Cardiac muscle cell (in vitro differentiated cells and primary cell): Measurements from ENCODE around the gene PLEKHG4. TPM values are rescaled to one million over a fixed set of nuclear protein-coding genes. Genes with fewer than 3 reads are reported as not detected.

Experiments
- DNase-seq, 2 donors: peaks; one replicate each; pipeline versions ENCODE4 v3.0.0 to v3.0.0-alpha.2; 2010 to 2017; ENCODE audit warnings: low read depth in 1 of 2, low spot score in 1 of 2
- H3K27ac ChIP-seq: fragments of 200-600 bp; sonication (generic); 2 replicates; pipeline ENCODE4 v1.5.1; 2016
- H3K27me3 ChIP-seq: fragments of 200-600 bp; sonication (generic); 2 replicates; pipeline ENCODE4 v1.6.0; 2016; ENCODE audit warnings: control low read depth
- H3K36me3 ChIP-seq: fragments of 200-600 bp; sonication (generic); 2 replicates; pipeline ENCODE4 v1.5.1; 2016; ENCODE audit warnings: control low read depth
- H3K4me1 ChIP-seq: fragments of 200-600 bp; sonication (generic); 2 replicates; pipeline ENCODE4 v1.8.1; 2017; ENCODE audit warnings: low read depth, mild to moderate bottlenecking, mixed run types
- H3K4me3 ChIP-seq: fragments of 200-600 bp; sonication (generic); 2 replicates; pipeline ENCODE4 v1.5.1; 2016; ENCODE audit warnings: mild to moderate bottlenecking
- H3K9me3 ChIP-seq: fragments of 200-600 bp; sonication (generic); 2 replicates; pipeline ENCODE4 v1.5.1; 2017; ENCODE audit warnings: low read depth, mild to moderate bottlenecking, control low read depth
- polyA plus RNA-seq: library from polyadenylated mRNA; unstranded; fragments of >200 nt; fragmentation: Nextera tagmentation; extraction: Ambion mirVana; gene quantifications from 2 replicates; pipeline ENCODE4 v1.2.1, GENCODE V29; 2016
- total RNA-seq: library from RNA; depleted of rRNA; stranded (reverse); fragments of >200 nt; gene quantifications from 2 replicates; pipeline ENCODE4 v1.2.3, GENCODE V29; 2016
- TF ChIP-seq, protein P1 (sequence below): IDR thresholded peaks from 2 replicates; pipeline ENCODE4 v1.5.1; 2012; ENCODE audit warnings: low read depth, mild to moderate bottlenecking, low read length

The PLEKHG4 gene
- total and polyA plus RNA-seq, 2 experiments from 2014 or later: 1.0 to 6.8 TPM

DNA sequence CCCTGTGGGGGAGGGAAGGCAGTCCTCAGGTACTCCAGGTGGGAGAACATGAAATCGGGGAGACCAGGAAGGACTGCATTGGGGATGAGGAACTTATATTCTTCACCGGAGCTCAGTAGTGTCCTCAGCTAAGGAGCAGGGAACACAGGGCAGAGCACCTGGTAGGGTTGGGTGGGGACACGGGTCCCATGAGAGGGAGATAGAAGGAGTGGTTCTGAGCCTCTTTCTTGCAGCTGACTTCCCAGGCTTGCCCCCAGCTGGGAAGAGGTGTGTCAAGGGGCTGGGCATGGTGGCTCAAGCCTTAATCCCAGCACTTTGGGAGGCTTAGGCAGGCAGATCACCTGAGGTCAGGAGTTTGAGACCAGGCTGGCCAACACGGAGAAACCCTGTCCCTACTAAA lies 34.1 kb upstream of the PLEKHG4 start:
- Histone ChIP-seq H3K4me3 (peak overlapping the region; percentile 58), H3K27ac (peak overlapping the region; percentile 97), H3K27me3 (peaks cover 10% of the 10 kb centered on the region), H3K9me3 (no peaks in the 10 kb centered on the region), H3K36me3 (no peaks in the 10 kb centered on the region), H3K4me1 (peaks cover 5% of the 10 kb centered on the region)
- no peak for DNase-seq
- TF ChIP-seq, protein P1, sequence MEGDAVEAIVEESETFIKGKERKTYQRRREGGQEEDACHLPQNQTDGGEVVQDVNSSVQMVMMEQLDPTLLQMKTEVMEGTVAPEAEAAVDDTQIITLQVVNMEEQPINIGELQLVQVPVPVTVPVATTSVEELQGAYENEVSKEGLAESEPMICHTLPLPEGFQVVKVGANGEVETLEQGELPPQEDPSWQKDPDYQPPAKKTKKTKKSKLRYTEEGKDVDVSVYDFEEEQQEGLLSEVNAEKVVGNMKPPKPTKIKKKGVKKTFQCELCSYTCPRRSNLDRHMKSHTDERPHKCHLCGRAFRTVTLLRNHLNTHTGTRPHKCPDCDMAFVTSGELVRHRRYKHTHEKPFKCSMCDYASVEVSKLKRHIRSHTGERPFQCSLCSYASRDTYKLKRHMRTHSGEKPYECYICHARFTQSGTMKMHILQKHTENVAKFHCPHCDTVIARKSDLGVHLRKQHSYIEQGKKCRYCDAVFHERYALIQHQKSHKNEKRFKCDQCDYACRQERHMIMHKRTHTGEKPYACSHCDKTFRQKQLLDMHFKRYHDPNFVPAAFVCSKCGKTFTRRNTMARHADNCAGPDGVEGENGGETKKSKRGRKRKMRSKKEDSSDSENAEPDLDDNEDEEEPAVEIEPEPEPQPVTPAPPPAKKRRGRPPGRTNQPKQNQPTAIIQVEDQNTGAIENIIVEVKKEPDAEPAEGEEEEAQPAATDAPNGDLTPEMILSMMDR: no peak

DNA sequence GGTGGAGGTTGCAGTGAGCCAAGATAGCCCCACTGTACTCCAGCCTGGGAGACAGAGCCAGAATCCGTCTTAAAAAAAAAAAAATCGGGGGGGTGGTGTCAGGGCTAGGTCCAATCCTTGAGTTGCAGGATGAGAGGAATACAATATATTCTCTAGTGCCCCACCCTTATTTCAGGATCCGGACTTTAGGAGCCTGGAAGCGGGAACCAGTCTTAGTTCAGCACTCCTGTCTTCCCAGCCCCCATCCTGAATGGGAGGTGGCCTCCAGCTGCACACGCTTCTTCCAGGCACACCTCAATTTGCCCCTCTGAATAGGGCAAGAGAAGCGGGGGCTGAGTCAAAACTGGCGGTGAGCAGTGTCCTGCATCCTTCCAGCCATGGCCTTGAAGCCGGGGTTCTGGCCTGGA lies 33.7 kb upstream of the PLEKHG4 start:
- peak overlapping the region; percentile 58 for H3K4me3 ChIP-seq
- TF ChIP-seq, protein P1: no peak
- peak overlapping the region; percentile 97 for H3K27ac ChIP-seq
- H3K4me1 ChIP-seq: peaks cover 5% of the 10 kb centered on the region
- H3K9me3 ChIP-seq: no peaks in the 10 kb centered on the region
- peaks cover 14% of the 10 kb centered on the region for H3K27me3 ChIP-seq
- DNase-seq: no peak
- H3K36me3 ChIP-seq: no peaks in the 10 kb centered on the region

DNA sequence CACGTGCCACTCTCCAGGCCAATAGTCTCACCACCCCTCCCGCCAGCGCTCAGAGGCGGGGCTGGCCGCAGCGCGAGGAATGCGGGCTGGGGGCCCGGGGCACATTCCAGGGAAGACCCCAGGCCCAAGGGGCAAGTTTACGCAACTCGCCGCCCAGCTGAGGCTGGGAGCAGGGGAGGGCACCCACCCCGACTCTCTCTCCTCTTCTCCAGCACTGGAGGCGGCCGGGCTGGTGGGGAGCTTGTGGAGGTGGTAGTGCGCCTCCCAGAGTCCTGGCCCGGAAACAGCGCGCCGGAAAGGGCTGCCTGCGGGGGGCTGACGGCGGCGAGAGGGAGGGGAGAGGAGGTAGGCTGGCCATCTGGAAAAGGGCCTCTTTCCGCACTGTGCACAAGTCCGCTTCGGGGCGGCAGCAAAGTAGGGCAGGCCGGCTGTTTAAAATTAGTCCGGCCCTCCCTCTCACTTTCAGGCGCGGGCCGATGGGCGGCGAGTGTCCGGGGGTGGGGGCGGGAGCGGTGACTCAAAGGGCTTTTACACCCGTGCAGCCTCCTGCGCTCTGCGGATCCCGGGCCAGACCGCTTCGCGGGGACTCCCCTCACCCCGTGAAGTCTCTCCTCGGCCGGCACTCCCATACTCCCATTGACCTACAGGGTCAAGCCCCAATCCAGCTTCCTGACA lies 33.1 kb upstream of the PLEKHG4 start:
- peaks cover 5% of the 10 kb centered on the region for H3K4me1 ChIP-seq
- H3K36me3 ChIP-seq: no peaks in the 10 kb centered on the region
- DNase-seq: peak; percentile 89 to 94
- H3K9me3 ChIP-seq: no peaks in the 10 kb centered on the region
- TF ChIP-seq, protein P1: peak; percentile 58
- peaks cover 14% of the 10 kb centered on the region for H3K27me3 ChIP-seq
- H3K27ac ChIP-seq: peak overlapping the region; percentile 97
- H3K4me3 ChIP-seq: peak overlapping the region; percentile 58

DNA sequence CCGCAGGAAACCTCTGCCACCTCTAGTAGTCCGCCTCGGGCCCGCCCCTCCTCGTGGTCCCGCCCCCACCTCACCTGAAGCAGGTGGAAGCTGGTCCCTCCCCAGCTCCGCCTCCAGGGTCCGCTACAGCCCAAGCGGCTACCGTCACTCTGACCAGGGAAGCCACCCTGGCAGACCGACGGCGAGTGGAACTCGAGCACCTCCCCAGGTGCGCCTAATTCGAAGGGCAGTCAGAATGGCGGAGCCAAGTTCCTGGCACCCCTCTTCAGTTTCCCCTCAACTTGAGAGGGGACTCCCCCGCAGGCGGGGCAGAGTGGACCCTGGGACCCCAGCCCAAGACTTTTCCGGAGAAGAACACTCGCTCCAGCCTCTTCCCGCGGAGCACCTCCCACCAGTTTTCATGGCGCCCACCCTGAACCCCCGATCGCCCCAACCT lies 32.6 kb upstream of the PLEKHG4 start:
- H3K27me3 ChIP-seq: peaks cover 14% of the 10 kb centered on the region
- no peak for DNase-seq
- no peaks in the 10 kb centered on the region for H3K36me3 ChIP-seq
- peak overlapping the region; percentile 97 for H3K27ac ChIP-seq
- peak overlapping the region; percentile 58 for H3K4me3 ChIP-seq
- H3K4me1 ChIP-seq: peaks cover 5% of the 10 kb centered on the region
- H3K9me3 ChIP-seq: no peaks in the 10 kb centered on the region
- TF ChIP-seq, protein P1: no peak

GRCh38 chr16:67247192-67248072 lies 31.9 kb upstream of the PLEKHG4 start, which contains the start of gene FHOD1:
Gene FHOD1, minus strand, starts transcription at chr16:67247481. Its CDS starts 71 bp downstream, at chr16:67247410.
- peak; percentile 97 for DNase-seq
- H3K36me3 ChIP-seq: no peaks in the 10 kb centered on the region
- H3K27ac ChIP-seq: peak within 1 kb of the TSS; percentile 97
- H3K4me1 ChIP-seq: peaks cover 5% of the 10 kb centered on the region
- peaks cover 14% of the 10 kb centered on the region for H3K27me3 ChIP-seq
- H3K4me3 ChIP-seq: peak within 1 kb of the TSS; percentile 58
- H3K9me3 ChIP-seq: no peaks in the 10 kb centered on the region
- TF ChIP-seq, protein P1: no peak
